ENCODE results near the gene SKI. TPM values are rescaled to one million over a fixed set of nuclear protein-coding genes. Genes with fewer than 3 reads are reported as not detected.

Gene SKI
- total and polyA plus RNA-seq, 2 experiments from 2014 or later = 9.3 to 66.8 TPM

- Histone ChIP-seq H3K4me2 (no peak overlapping the region), H3F3A (replicated peaks; ENCODE audit: low read depth) (no peaks in the 10 kb centered on the region), H3K27ac (ENCODE audit: low read depth) (no peak overlapping the region), H3K4me1 (ENCODE audit: insufficient read depth) (peaks cover 4% of the 10 kb centered on the region; the same call in 1 of the 2 replicates), H3K27me3 (ENCODE audit: insufficient read depth) (no peaks in the 10 kb centered on the region), H3K79me2 (replicated peaks; ENCODE audit: insufficient read depth) (no peaks in the 10 kb centered on the region), H3K4me3 (no peak overlapping the region), H3K9me2 (ENCODE audit: insufficient read depth) (no peaks in the 10 kb centered on the region), H3K36me3 (ENCODE audit: insufficient read depth) (no peaks in the 10 kb centered on the region), H4K20me1 (replicated peaks; ENCODE audit: insufficient read depth) (no peaks in the 10 kb centered on the region), H2AFZ (no peak overlapping the region)
- DNase-seq (ENCODE audit: low spot score) (no peak), ATAC-seq (no peak)
- Mint-ChIP-seq H3K27ac (no peak overlapping the region), H3K36me3 (ENCODE audit: low read depth) (no peaks in the 10 kb centered on the region; the same call in 2 of the 3 replicates), H3K27me3 (ENCODE audit: insufficient read depth, low read depth, poor library complexity) (peaks cover 10% of the 10 kb centered on the region), H3K4me1 (peaks cover 6% of the 10 kb centered on the region), H3K9me3 (no peaks in the 10 kb centered on the region), H3K4me3 (no peak overlapping the region)
- TF ChIP-seq STAT1 (IDR thresholded peaks at IDR 0.05; ENCODE audit: unreplicated experiment) (no peak), CREB1 (CRISPR knock-in tag; IDR thresholded peaks at IDR 0.05; ENCODE audit: low read depth) (no peak), POLR2AphosphoS5 (IDR thresholded peaks at IDR 0.05; ENCODE audit: low read depth) (no peak), JUNB (IDR thresholded peaks at IDR 0.05; ENCODE audit: unreplicated experiment) (no peak), ZNF462 (CRISPR knock-in tag; IDR thresholded peaks at IDR 0.05) (no peak), EZH2phosphoT487 (IDR thresholded peaks at IDR 0.05; ENCODE audit: unreplicated experiment) (no peak), CTCF (conservative IDR thresholded peaks at IDR 0.05; ENCODE audit: low read depth in 2 of 2) (no peak), ETS1 (IDR thresholded peaks at IDR 0.05) (no peak), ZNF331 (CRISPR knock-in tag; IDR thresholded peaks at IDR 0.05; ENCODE audit: low read depth) (no peak), NANOG (IDR thresholded peaks at IDR 0.05; ENCODE audit: borderline replicate concordance) (no peak), ZNF114 (CRISPR knock-in tag; IDR thresholded peaks at IDR 0.05) (no peak), REST (IDR thresholded peaks at IDR 0.05; ENCODE audit: unreplicated experiment) (no peak), EZH2 (IDR thresholded peaks at IDR 0.05; ENCODE audit: low read depth, unreplicated experiment) (no peak)
These were observed 91.9 kb downstream of the SKI start for GRCh38 chr1:2320006-2320405.

Measured in GM23338 (cell line).